OCI-LY3 (cell line): ENCODE results near the gene RPUSD1.
"Not testable (repeated sequence)": the region's sequence is repeated elsewhere in the genome, so short reads cannot be mapped to it uniquely, and the experiment has no call there.

Experiments
- H2AFZ ChIP-seq: fragments of 200-600, 300-600 bp; shearing (Covaris generic); 2 replicates; pipeline ENCODE4 v1.6.0; 2014; ENCODE audit warnings: antibody characterized with exemption, low read depth, low read length
- H3K27ac ChIP-seq: fragments of 200-600, 300-600 bp; sonication (generic); 2 replicates; pipeline ENCODE4 v1.5.1; 2014; ENCODE audit warnings: mild to moderate bottlenecking, low read length, moderate library complexity, mixed read lengths
- H3K27me3 ChIP-seq: fragments of 200-600, 300-600 bp; sonication (generic); 2 replicates; pipeline ENCODE4 v1.6.1; 2014; ENCODE audit warnings: low read depth, low read length, mixed read lengths
- H3K36me3 ChIP-seq: fragments of 200-600, 300-600 bp; sonication (generic); replicated peaks from 2 replicates; pipeline ENCODE3; 2014; ENCODE audit warnings: low read depth, low read length, mixed read lengths
- H3K4me1 ChIP-seq: fragments of 300-600, 200-600 bp; sonication (generic); 2 replicates; pipeline ENCODE4 v1.6.1; 2014; ENCODE audit warnings: low read length, mixed read lengths
- H3K4me2 ChIP-seq: fragments of 200-600, 300-600 bp; sonication (generic); 2 replicates; pipeline ENCODE4 v1.6.1; 2014; ENCODE audit warnings: low read length, mixed read lengths
- H3K4me3 ChIP-seq: fragments of 300-600, 200-600 bp; sonication (generic); 2 replicates; pipeline ENCODE4 v1.5.1; 2014; ENCODE audit warnings: antibody characterized with exemption, mild to moderate bottlenecking, low read length, moderate library complexity
- H3K79me2 ChIP-seq: fragments of 300-600, 200-600 bp; shearing (Covaris generic); 2 replicates; pipeline ENCODE4 v1.6.1; 2014; ENCODE audit warnings: mild to moderate bottlenecking, low read length, mixed read lengths
- H3K9ac ChIP-seq: fragments of 300-600, 200-600 bp; shearing (Covaris generic); 2 replicates; pipeline ENCODE4 v1.6.0; 2014; ENCODE audit warnings: mild to moderate bottlenecking, low read length, moderate library complexity
- H3K9me3 ChIP-seq: fragments of 200-600, 300-600 bp; shearing (Covaris generic); 2 replicates; pipeline ENCODE4 v1.6.1; 2014; ENCODE audit warnings: low read length, mixed read lengths; ENCODE audit not compliant: insufficient read depth
- H4K20me1 ChIP-seq: fragments of 200-600, 300-600 bp; sonication (generic); 2 replicates; pipeline ENCODE4 v1.6.1; 2016; ENCODE audit warnings: low read length, mixed read lengths; ENCODE audit not compliant: insufficient read depth
- EZH2phosphoT487 ChIP-seq: fragments of 200-600 bp; shearing (Covaris generic); IDR thresholded peaks from 2 replicates; pipeline ENCODE4 v1.6.1; 2018; ENCODE audit warnings: antibody characterized with exemption, mixed run types, low read depth
- TF ChIP-seq, protein P1 (sequence below): fragments of 200-600, 300-600 bp; sonication (generic); IDR thresholded peaks from 2 replicates; pipeline ENCODE4 v1.5.1; 2014; ENCODE audit warnings: antibody characterized with exemption, low read length, low read depth

RPUSD1 gene

DNA sequence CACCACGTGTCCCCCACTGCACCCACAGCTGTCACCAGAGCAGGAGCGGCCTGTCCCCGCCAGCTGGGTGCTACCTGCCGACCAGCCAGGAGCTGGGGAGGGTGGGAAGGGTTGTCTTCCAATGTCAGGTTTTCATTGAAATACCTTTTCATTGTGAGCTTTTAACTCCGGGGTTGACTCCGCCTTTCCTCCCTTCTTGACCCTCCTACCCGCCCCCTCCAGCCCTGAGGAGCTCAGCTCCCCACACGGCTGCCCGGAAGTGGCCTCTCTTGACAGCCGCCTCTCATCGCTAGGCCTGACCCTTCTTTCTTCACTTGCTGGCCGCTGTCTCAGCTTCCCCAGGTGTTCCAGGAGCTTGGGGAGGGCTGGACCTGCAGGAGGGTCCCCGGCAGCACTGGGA, 33.6 kb upstream of the RPUSD1 start:
- Histone ChIP-seq H3K27me3 (no peaks in the 10 kb centered on the region), H2AFZ (no peak overlapping the region)

DNA sequence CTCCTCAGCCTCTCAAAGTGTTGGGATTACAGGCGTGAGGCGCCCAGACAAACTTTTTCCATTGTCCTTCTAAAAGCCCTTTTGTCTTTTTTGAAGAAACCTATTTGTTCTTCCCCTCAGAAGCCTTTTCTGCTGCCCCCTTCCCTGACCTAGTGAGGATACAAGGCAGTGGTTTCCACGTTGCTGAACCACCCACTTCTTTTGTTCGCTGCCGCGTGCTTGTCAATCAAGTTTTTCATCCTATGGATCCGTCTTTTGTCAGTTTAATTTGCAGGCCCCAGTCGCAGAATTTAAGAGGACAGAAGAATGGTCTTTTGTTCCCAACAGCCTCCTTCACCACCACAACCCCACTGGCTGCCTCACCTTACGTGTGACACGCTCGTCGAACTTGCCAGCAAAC, 32.6 kb upstream of the RPUSD1 start:
- H3K4me1 ChIP-seq: no peaks in the 10 kb centered on the region

More for the DNA sequence above, 33.6 kb upstream of the RPUSD1 start:
- no peaks in the 10 kb centered on the region for H4K20me1 ChIP-seq
- H3K4me3 ChIP-seq: no peak overlapping the region
- no peak overlapping the region for H3K27ac ChIP-seq
- H3K36me3 ChIP-seq: no peaks in the 10 kb centered on the region
- no peaks in the 10 kb centered on the region for H3K4me1 ChIP-seq
- TF ChIP-seq, protein P1, sequence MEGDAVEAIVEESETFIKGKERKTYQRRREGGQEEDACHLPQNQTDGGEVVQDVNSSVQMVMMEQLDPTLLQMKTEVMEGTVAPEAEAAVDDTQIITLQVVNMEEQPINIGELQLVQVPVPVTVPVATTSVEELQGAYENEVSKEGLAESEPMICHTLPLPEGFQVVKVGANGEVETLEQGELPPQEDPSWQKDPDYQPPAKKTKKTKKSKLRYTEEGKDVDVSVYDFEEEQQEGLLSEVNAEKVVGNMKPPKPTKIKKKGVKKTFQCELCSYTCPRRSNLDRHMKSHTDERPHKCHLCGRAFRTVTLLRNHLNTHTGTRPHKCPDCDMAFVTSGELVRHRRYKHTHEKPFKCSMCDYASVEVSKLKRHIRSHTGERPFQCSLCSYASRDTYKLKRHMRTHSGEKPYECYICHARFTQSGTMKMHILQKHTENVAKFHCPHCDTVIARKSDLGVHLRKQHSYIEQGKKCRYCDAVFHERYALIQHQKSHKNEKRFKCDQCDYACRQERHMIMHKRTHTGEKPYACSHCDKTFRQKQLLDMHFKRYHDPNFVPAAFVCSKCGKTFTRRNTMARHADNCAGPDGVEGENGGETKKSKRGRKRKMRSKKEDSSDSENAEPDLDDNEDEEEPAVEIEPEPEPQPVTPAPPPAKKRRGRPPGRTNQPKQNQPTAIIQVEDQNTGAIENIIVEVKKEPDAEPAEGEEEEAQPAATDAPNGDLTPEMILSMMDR: no peak
- TF ChIP-seq EZH2phosphoT487: no peak
- no peaks in the 10 kb centered on the region for H3K79me2 ChIP-seq
- H3K4me2 ChIP-seq: no peak overlapping the region
- no peaks in the 10 kb centered on the region for H3K9me3 ChIP-seq
- no peak overlapping the region for H3K9ac ChIP-seq

DNA sequence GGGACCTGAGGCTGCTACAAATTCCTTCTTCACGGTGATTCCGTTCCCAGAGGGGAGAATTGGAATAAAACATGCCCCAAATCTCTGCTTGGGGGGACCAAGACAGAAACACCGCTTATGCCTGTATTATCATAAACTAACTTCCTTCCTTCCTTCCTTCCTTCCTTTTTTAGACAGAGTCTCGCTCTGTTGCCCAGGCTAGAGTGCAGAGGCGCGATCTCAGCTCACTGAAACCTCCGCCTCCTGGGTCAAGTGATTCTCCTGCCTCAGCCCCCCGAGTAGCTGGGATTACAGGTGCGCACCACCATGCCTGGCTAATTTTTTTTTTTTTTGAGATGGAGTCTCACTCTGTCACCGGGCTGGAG, 31.8 kb upstream of the RPUSD1 start:
- not testable (repeated sequence) for H4K20me1 ChIP-seq, H3K9me3 ChIP-seq, H3K4me1 ChIP-seq, H3K27ac ChIP-seq, H3K4me3 ChIP-seq, H3K9ac ChIP-seq, H3K27me3 ChIP-seq, H3K79me2 ChIP-seq, H3K4me2 ChIP-seq, H2AFZ ChIP-seq, H3K36me3 ChIP-seq

More for the DNA sequence above, 32.6 kb upstream of the RPUSD1 start:
- no peak overlapping the region for H3K9ac ChIP-seq
- H3K79me2 ChIP-seq: no peaks in the 10 kb centered on the region
- no peaks in the 10 kb centered on the region for H3K27me3 ChIP-seq
- H3K9me3 ChIP-seq: no peaks in the 10 kb centered on the region
- no peak overlapping the region for H3K4me3 ChIP-seq
- H3K4me2 ChIP-seq: no peak overlapping the region
- H2AFZ ChIP-seq: no peak overlapping the region
- TF ChIP-seq, protein P1: no peak
- no peak for TF ChIP-seq EZH2phosphoT487
- no peak overlapping the region for H3K27ac ChIP-seq
- H3K36me3 ChIP-seq: no peaks in the 10 kb centered on the region
- H4K20me1 ChIP-seq: no peaks in the 10 kb centered on the region

DNA sequence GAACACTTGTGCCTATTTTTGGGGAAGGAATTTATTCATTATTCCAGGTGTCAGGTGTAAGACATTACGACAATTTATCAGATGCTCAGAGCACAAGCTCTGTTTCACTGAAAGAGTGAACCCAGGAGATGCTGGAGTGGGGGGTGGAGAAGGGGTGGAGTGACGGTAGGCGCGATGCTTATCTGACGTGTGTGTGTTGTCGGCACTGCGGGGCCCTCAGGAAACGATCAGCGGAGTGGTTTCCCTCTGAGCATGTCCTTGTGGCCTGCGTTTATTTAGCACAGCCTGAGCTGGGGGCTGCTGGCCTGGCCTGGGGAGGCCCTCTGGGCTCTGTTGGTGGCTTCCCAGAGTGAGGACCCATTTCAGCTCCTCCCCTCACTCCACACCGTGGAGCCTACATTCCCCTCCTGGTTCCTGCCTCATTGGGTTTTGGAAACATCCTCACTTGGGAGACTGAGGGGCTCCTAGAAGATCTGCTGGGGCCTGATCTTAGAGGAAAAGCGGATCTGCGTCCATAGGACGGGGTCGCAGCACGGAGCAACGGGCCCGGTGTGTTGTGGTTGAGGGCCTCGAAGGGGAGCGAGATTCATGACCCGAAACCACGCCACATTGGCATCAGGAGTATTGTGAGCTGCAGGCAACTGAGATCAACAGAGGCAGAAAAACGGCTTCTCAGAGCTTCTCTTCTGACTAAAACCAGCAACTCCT, 31.3 kb upstream of the RPUSD1 start:
- H4K20me1 ChIP-seq: no peaks in the 10 kb centered on the region
- H3K27me3 ChIP-seq: no peaks in the 10 kb centered on the region
- H3K4me1 ChIP-seq: peaks cover 4% of the 10 kb centered on the region; the same call in 1 of the 2 replicates
- no peak overlapping the region for H3K4me2 ChIP-seq
- no peak overlapping the region for H3K4me3 ChIP-seq
- H3K27ac ChIP-seq: no peak overlapping the region
- H2AFZ ChIP-seq: no peak overlapping the region
- H3K9me3 ChIP-seq: no peaks in the 10 kb centered on the region
- no peaks in the 10 kb centered on the region for H3K36me3 ChIP-seq
- no peaks in the 10 kb centered on the region for H3K79me2 ChIP-seq
- no peak overlapping the region for H3K9ac ChIP-seq
- no peak for TF ChIP-seq EZH2phosphoT487
- TF ChIP-seq, protein P1: no peak
